Caki2 (cell line): ENCODE results near the gene OR4C12. TPM values are rescaled to one million over a fixed set of nuclear protein-coding genes. Genes with fewer than 3 reads are reported as not detected.
"Not testable (repeated sequence)": the region's sequence is repeated elsewhere in the genome, so short reads cannot be mapped to it uniquely, and the experiment has no call there.

ENCODE experiments used
- DNase-seq: peaks from one replicate; pipeline ENCODE4 v3.0.0-alpha.2; 2015; ENCODE audit warnings: low read depth
- in situ Hi-C: cut with HindIII; loops from 2 replicates; pipeline ENCODE4 v1.10.0; 2016; ENCODE audit warnings: low sequenced_read_pairs, low pct_unique_long_range_greater_than_20kb, mixed read lengths
- total RNA-seq: library from RNA; depleted of rRNA; stranded (reverse); fragments of >200 nt; shearing (Covaris generic); gene quantifications from 2 replicates; pipeline ENCODE4 v1.2.3, GENCODE V29; 2014; ENCODE audit warnings: low replicate concordance; rRNA removed

OR4C12 gene
- not detected in 2 replicates for total RNA-seq

GRCh38 chr11:49982435-49982834, at the start of gene OR4C12:
OR4C12 (minus strand) TSS chr11:49982535; CDS start chr11:49982501, 34 bp downstream.
- in situ Hi-C loops, DNase-seq: not testable (repeated sequence)

GRCh38 chr11:50030193-50030592, 47.9 kb upstream of the OR4C12 start:
- in situ Hi-C loops: no loop called here
- DNase-seq: no peak

GRCh38 chr11:49995565-49995964, 13.2 kb upstream of the OR4C12 start:
- in situ Hi-C loops: no loop called here
- peak; percentile 46 for DNase-seq

GRCh38 chr11:49973439-49973838, 8.9 kb downstream of the OR4C12 start:
- in situ Hi-C loops, DNase-seq: not testable (repeated sequence)

GRCh38 chr11:49952091-49952490, 30.2 kb downstream of the OR4C12 start, which contains the start of gene OR4C13:
OR4C13 (plus strand) TSS chr11:49952391; CDS start chr11:49952423, 32 bp downstream.
- in situ Hi-C loops: no loop called here

GRCh38 chr11:49948701-49949100, 33.6 kb downstream of the OR4C12 start:
- in situ Hi-C loops, DNase-seq: not testable (repeated sequence)

More at GRCh38 chr11:49952091-49952490, 30.2 kb downstream of the OR4C12 start, which contains the start of gene OR4C13:
- DNase-seq: no peak

Other genes with a start within 250 kb of the OR4C12 start
- gene OR4C13, start 30.1 kb downstream of the OR4C12 start, total RNA-seq: not detected in 2 replicates
- not detected in 2 replicates for gene OR4C45, start 50.3 kb upstream of the OR4C12 start, total RNA-seq